ENCODE data around the gene MCM7. TPM values are rescaled to one million over a fixed set of nuclear protein-coding genes. Genes with fewer than 3 reads are reported as not detected.

Gene MCM7
- total RNA-seq, 1 donor from 2014 or later: 17.7 TPM

Other genes with a start within 250 kb of the MCM7 start
- gene OR2AE1, start 224.4 kb downstream of the MCM7 start, total RNA-seq: not detected
- gene TRIM4, start 181.9 kb downstream of the MCM7 start, total RNA-seq: 13.7 TPM
- gene GJC3, start 171.8 kb downstream of the MCM7 start, total RNA-seq: 0.86 TPM
- 2,337 TPM for gene AZGP1, start 125.4 kb downstream of the MCM7 start, total RNA-seq
- gene ZKSCAN1, start 85.8 kb downstream of the MCM7 start, total RNA-seq: 99.9 TPM
- 7.7 TPM for gene ZSCAN21, start 51.6 kb downstream of the MCM7 start, total RNA-seq
- gene ZNF3, start 19.7 kb downstream of the MCM7 start, total RNA-seq: 14.5 TPM
- gene COPS6, start 12.4 kb downstream of the MCM7 start, total RNA-seq: 42.6 TPM
- gene AP4M1, start 246 bp upstream of the MCM7 start, total RNA-seq: 4.5 TPM
- gene TAF6, start 18.0 kb upstream of the MCM7 start, total RNA-seq: 14.9 TPM
- 2.4 TPM for gene CNPY4, start 18.2 kb upstream of the MCM7 start, total RNA-seq
- gene MBLAC1, start 25.6 kb upstream of the MCM7 start, total RNA-seq: 0.78 TPM
- 40.9 TPM for gene LAMTOR4, start 47.5 kb upstream of the MCM7 start, total RNA-seq
- gene TRAPPC14, start 57.3 kb upstream of the MCM7 start, total RNA-seq: 7.9 TPM
- 0.35 TPM for gene GAL3ST4, start 67.2 kb upstream of the MCM7 start, total RNA-seq
- gene GPC2, start 76.0 kb upstream of the MCM7 start, total RNA-seq: 0.18 TPM
- 3.1 TPM for gene STAG3, start 76.5 kb upstream of the MCM7 start, total RNA-seq
- gene PVRIG, start 118.6 kb upstream of the MCM7 start, total RNA-seq: 0.50 TPM
- gene SPDYE3, start 206.3 kb upstream of the MCM7 start, total RNA-seq: not detected